Right lobe of liver (tissue), 6 donors: ENCODE data around the gene IFIT3. TPM values are rescaled to one million over a fixed set of nuclear protein-coding genes. Genes with fewer than 3 reads are reported as not detected.

Source experiments
- ATAC-seq, 4 donors: fragments of 200-7000 bp; cut with Tn5 transposase; one replicate each; pipeline ENCODE4 v1.9.1; 2020; ENCODE audit warnings: mild to moderate bottlenecking in 4 of 4, moderate library complexity in 4 of 4
- DNase-seq, 3 donors: peaks; one replicate each; pipeline ENCODE4 v3.0.0-alpha.2; 2020
- H3K27ac ChIP-seq, 3 donors: fragments of 200-600 bp; one replicate each; pipeline ENCODE4 v1.8.0; 2022
- H3K27me3 ChIP-seq, 2 donors: fragments of 200-600 bp; one replicate each; pipeline ENCODE4 v1.8.0; 2022
- H3K36me3 ChIP-seq, 4 donors: fragments of 200-600 bp; sonication (generic) in 1 of 4; one replicate each; pipeline versions ENCODE4 v1.5.1 to v1.8.0; 2017 to 2022; ENCODE audit warnings: control low read depth in 1 of 4
- H3K4me1 ChIP-seq, 4 donors: fragments of 200-600 bp; sonication (generic) in 1 of 4; one replicate each; pipeline versions ENCODE4 v1.5.1 to v1.8.0; 2017 to 2022; ENCODE audit warnings: control low read depth in 1 of 4
- H3K4me3 ChIP-seq, 3 donors: fragments of 200-600 bp; one replicate each; pipeline ENCODE4 v1.8.0; 2022
- H3K9me3 ChIP-seq, 4 donors: fragments of 200-600 bp; sonication (generic) in 1 of 4; one replicate each; pipeline versions ENCODE4 v1.5.1 to v1.8.0; 2017 to 2022; ENCODE audit warnings: control low read depth in 1 of 4
- CTCF ChIP-seq, 4 donors: fragments of 200-600 bp in 3 of 4; fragments of 450-650 bp in 1 of 4; IDR thresholded peaks; one replicate each; pipeline versions ENCODE4 v1.5.1 to v1.8.0; 2016 to 2022; ENCODE audit warnings: antibody characterized with exemption in 4 of 4, mild to moderate bottlenecking in 2 of 4
- POLR2A ChIP-seq: fragments of 450-650 bp; IDR thresholded peaks from one replicate; pipeline ENCODE4 v1.6.1; 2017; ENCODE audit warnings: antibody characterized with exemption, mild to moderate bottlenecking
- WGBS: methylation state at CpG from one replicate; pipeline ENCODE4 v1.1.6; 2018; ENCODE audit warnings: low coverage, low lambda C conversion rate; ENCODE audit not compliant: insufficient coverage; ENCODE audit errors: missing lambda C conversion rate; 5-methylcytosine and 5-hydroxymethylcytosine counted together
- intact Hi-C, 2 donors: fragments of 100-400 bp; cut with DNase I; formaldehyde crosslinking; loops; one replicate each; pipeline versions ENCODE4 v1.11.2 to v1.14.1; 2022
- total RNA-seq, 6 experiments: library from RNA; depleted of rRNA in 2 of 6; stranded (reverse); fragments of >200 nt in 2 of 6; fragmentation: NEBNext Ultra II Directional in 3 of 6; extraction: Animal tissue kit (Norgen Biotek cat#: 25700) in 3 of 6; gene quantifications; one replicate each; pipeline versions ENCODE4 v1.1.0 to v1.2.4, GENCODE V29; 2016 to 2023
- donor health status: DM: no; HTN: yes; CAD: no.
- donor health status: DM: no; HTN: no; CAD: no.
- donor health status: DM: no; HTN: no; CAD: no.
- donor health status: DM: no; HTN: yes; CAD: no.
- donor health status: DM: no; HTN: yes; CAD: no.

Gene IFIT3
- total RNA-seq, 6 experiments from 2014 or later = 7.5 to 17.9 (median 11.5) TPM

DNA sequence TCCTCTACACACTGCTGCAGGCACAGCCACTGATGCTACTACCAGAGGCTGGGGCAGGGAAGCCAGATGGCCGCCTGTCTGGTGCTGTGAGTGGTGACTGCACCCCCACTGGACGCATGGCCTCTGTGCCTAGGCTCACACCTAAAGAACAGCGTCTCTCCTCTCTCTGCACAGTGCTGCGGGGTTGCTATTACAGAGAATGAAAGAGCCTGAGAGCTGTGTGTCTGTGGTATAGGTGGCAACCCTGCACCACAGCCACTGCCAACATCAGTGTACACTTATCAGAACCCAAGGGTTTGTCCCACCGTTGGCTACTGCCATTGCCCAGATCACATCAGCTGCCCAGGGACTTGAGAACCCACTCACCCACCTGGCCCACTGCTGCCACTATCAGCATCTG, 30.0 kb upstream of the IFIT3 start:
- no peak overlapping the region for H3K27ac ChIP-seq
- WGBS = 80% methylated on average over 1 of the region's 5 CpGs
- intact Hi-C loops = no loop called here

DNA sequence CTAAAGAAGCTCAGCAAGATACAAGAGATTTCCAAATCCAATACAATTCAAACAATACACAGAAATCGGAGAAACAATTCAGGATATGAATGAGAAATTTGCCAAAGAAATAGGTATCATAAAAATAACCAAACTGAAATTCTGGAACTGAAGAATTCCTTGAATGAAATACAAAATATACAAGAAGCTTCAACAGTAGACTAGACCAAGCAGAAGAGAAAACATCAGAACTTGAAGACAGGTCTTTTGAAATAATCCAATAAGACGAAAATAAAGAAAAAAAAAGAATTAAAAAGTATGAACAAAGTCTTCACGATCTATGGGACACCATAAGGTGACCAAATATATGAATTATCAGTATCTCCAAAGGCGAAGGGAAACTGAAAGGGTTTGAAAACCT, 28.8 kb upstream of the IFIT3 start:
- no peak for ATAC-seq
- Histone ChIP-seq H3K36me3 (no peaks in the 10 kb centered on the region), H3K4me3 (no peak overlapping the region), H3K27me3 (no peaks in the 10 kb centered on the region), H3K9me3 (no peaks in the 10 kb centered on the region), H3K4me1 (peaks cover 0 to 39% (median 9%) of the 10 kb centered on the region in 4 donors), H3K27ac (no peak overlapping the region)
- WGBS = 78% methylated on average over 4 of the region's 4 CpGs
- DNase-seq = no peak
- intact Hi-C loops = no loop called here
- no peak for TF ChIP-seq CTCF (IDR thresholded peaks at IDR 0.05)
- no peak for TF ChIP-seq POLR2A

More for the DNA sequence above, 30.0 kb upstream of the IFIT3 start:
- Histone ChIP-seq H3K4me1 (peaks cover 0 to 30% (median 2%) of the 10 kb centered on the region in 4 donors), H3K4me3 (no peak overlapping the region), H3K36me3 (no peaks in the 10 kb centered on the region), H3K9me3 (no peaks in the 10 kb centered on the region), H3K27me3 (no peaks in the 10 kb centered on the region)
- no peak for TF ChIP-seq CTCF (IDR thresholded peaks at IDR 0.05)
- TF ChIP-seq POLR2A = no peak
- ATAC-seq (no peak), DNase-seq (no peak)

DNA sequence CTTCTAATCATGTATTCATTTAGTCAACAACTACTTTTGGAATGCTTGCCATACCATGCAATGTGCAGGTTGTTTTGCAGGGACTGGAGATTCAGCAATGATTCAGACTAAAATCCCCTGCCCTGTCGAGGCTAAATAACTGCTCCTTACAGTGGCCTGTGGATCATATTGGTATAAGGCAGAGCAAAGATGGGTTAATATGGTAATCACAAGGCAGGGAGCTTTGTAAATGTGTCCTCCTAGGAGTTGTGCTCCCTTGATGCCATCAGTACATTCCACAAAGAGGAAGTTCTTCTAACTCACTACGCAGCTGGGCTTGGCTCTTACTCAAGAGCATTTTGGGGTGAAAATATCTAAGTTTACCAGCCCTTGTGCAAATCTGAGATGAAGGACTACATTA, 26.6 kb upstream of the IFIT3 start:
- 0% methylated on average over 2 of the region's 2 CpGs for WGBS

DNA sequence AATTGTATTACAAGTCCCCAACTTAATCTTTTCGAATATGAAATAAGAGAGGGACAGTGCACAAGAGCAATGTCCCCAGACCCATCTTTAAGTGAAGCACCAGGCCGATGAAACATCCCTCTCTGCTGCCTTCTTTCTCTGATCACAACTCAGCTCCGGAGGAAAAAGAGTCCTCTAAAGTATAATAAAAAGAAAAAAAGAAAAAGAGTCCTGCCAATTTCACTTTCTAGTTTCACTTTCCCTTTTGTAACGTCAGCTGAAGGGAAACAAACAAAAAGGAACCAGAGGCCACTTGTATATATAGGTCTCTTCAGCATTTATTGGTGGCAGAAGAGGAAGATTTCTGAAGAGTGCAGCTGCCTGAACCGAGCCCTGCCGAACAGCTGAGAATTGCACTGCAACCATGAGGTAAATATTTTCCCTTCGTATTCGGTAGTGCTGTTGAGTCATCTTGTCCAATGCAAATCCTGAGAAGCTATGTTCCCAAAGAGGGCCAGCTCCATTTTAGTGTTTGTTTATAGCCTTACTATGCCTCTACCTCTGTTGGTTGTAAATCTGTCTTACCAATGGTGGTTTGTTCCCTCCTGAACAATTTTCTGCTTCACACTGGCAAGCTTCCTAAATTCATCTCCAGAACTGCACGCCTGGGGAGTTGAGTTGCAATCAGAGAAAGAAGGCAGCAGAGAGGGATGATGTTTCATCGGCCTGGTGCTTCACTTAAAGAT, 25.9 kb upstream of the IFIT3 start, which contains the start of gene IFIT2:
Gene IFIT2 (plus strand): TSS at position 326 of the 725 bp plus-strand sequence. CDS start 78 bp downstream, at position 404.
- peak in 1 of 3 donors; percentile 54 for DNase-seq
- peaks cover 0 to 11% (median 2%) of the 10 kb centered on the region in 4 donors for H3K36me3 ChIP-seq
- TF ChIP-seq CTCF (IDR thresholded peaks at IDR 0.05) (no peak), POLR2A (peak; percentile 86)
- peak within 1 kb of the TSS; percentile 32 to 58 (median 58) for H3K4me3 ChIP-seq
- H3K9me3 ChIP-seq = no peaks in the 10 kb centered on the region
- no peaks in the 10 kb centered on the region for H3K27me3 ChIP-seq
- WGBS = under 1% methylated on average over 10 of the region's 10 CpGs
- peaks cover 0 to 22% (median 8%) of the 10 kb centered on the region in 4 donors for H3K4me1 ChIP-seq
- ATAC-seq = peak; percentile 73 to 86 (median 82)
- intact Hi-C loops = no loop called here
- H3K27ac ChIP-seq = peak within 1 kb of the TSS; percentile 90 to 97 (median 97)

More for the DNA sequence above, 26.6 kb upstream of the IFIT3 start:
- DNase-seq (no peak), ATAC-seq (peak; percentile 65 to 71 (median 68))
- Histone ChIP-seq H3K27ac (peak overlapping the region; percentile 90 to 97 (median 97)), H3K4me1 (peaks cover 0 to 29% (median 8%) of the 10 kb centered on the region in 4 donors), H3K4me3 (peak overlapping the region; percentile 32 to 58 (median 58)), H3K27me3 (no peaks in the 10 kb centered on the region), H3K36me3 (peaks cover 0 to 4% (median under 1%) of the 10 kb centered on the region in 4 donors), H3K9me3 (no peaks in the 10 kb centered on the region)
- intact Hi-C loops = no loop called here
- no peak for TF ChIP-seq CTCF (IDR thresholded peaks at IDR 0.05)
- TF ChIP-seq POLR2A = no peak
